Thyroid gland (tissue), 4 donors: ENCODE results near the gene TTC31. TPM values are rescaled to one million over a fixed set of nuclear protein-coding genes. Genes with fewer than 3 reads are reported as not detected.

Source experiments
- DNase-seq, 2 donors: peaks; one replicate each; pipeline ENCODE4 v3.0.0-alpha.2; 2019
- H3K27ac ChIP-seq, 3 donors: fragments of 200-600 bp; sonication (generic); 1 replicate in 2 of 3; 2 replicates in 1 of 3; pipeline ENCODE4 v1.5.1; 2016 to 2019; ENCODE audit warnings: mild to moderate bottlenecking in 1 of 3, moderate library complexity in 1 of 3
- H3K27me3 ChIP-seq: fragments of 200-600 bp; sonication (generic); one replicate; pipeline ENCODE4 v1.5.1; 2019
- H3K36me3 ChIP-seq, 2 donors: fragments of 200-600 bp; sonication (generic); one replicate each; pipeline ENCODE4 v1.5.1; 2016 to 2019
- H3K4me1 ChIP-seq, 2 donors: fragments of 200-600 bp; sonication (generic); one replicate each; pipeline ENCODE4 v1.5.1; 2017 to 2019
- H3K4me3 ChIP-seq, 3 donors: fragments of 200-600 bp; sonication (generic); replicated peaks in 1 of 3; 1 replicate in 2 of 3; 2 replicates in 1 of 3; pipeline ENCODE4 v1.5.1; 2016; ENCODE audit warnings: mild to moderate bottlenecking in 1 of 3
- H3K9me3 ChIP-seq: fragments of 200-600 bp; sonication (generic); one replicate; pipeline ENCODE4 v1.5.1; 2017
- POLR2A ChIP-seq, 2 donors: fragments of 450-650 bp; IDR thresholded peaks; one replicate each; pipeline ENCODE4 v1.6.1; 2017; ENCODE audit warnings: antibody characterized with exemption in 2 of 2, mild to moderate bottlenecking in 2 of 2, moderate library complexity in 1 of 2
- WGBS, 2 donors: methylation state at CpG; one replicate each; pipeline ENCODE4 v1.1.5; 2017; 5-methylcytosine and 5-hydroxymethylcytosine counted together
- intact Hi-C: fragments of 100-400 bp; cut with DNase I; formaldehyde crosslinking; loops from one replicate; pipeline ENCODE4 v1.15.1; 2023
- total RNA-seq, 4 donors: library from RNA; depleted of rRNA; stranded (reverse); fragments of >200 nt; gene quantifications; one replicate each; pipeline ENCODE4 v1.2.3, GENCODE V29; 2016
- TF ChIP-seq, protein P1 (sequence below), 6 experiments: fragments of 200-600 bp in 3 of 6; fragments of 450-650 bp in 3 of 6; sonication (generic) in 3 of 6; IDR thresholded peaks; one replicate each; pipeline ENCODE4 v1.5.1; 2016 to 2019; ENCODE audit warnings: antibody characterized with exemption in 6 of 6, mild to moderate bottlenecking in 2 of 6, inconsistent platforms in 1 of 6, moderate library complexity in 1 of 6

TTC31 gene
- total RNA-seq, 4 donors from 2014 or later, result 18.9 to 38.0 (median 22.4) TPM

DNA sequence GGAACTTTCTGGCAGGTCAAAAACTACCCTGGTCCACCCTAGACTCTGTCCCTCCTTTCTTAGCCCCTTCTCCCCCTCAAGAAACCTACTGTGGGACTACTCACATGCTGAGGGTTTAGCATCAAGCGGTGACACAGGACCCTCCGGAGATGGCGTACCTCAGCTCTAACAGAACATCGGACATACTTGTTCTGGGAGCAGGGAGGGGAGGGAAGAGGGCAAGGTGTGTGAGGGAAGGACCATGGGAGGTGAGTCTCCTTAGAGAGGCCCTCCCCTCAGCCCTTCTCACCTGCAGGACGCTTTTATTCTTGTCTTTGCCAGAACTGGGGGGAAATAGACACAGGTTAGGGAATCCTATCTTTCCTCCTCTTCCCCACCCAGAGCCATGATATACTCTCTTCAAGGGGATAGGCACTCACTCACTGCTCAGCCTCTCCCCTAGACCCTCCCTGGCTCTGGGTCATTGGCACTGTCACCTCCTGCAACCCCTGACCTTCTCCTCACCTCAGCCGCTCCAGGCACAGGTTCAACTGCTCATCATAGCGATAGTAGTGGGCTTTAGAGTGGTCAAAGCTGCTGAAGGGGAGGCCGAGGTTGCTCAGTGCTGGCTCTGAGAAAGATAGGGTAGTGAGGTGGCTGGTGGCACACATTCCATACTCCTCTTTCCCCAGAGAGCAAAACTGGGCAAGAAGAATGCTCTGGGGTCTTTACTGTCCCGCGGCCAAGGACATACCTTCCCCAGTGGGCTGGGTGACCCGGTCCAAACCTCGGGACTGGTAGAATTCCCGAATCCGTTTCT is 22.8 kb downstream of the TTC31 start:
- no peak for DNase-seq
- intact Hi-C loops, result no loop called here
- peak overlapping the region in 1 of 3 donors; percentile 61 for H3K4me3 ChIP-seq
- no peaks in the 10 kb centered on the region for H3K9me3 ChIP-seq
- H3K27me3 ChIP-seq, result peaks cover 7% of the 10 kb centered on the region
- H3K27ac ChIP-seq, result no peak overlapping the region
- H3K4me1 ChIP-seq, result peaks cover 24 to 33% of the 10 kb centered on the region in 2 donors
- peaks cover 11 to 12% of the 10 kb centered on the region in 2 donors for H3K36me3 ChIP-seq
- whole genome bisulfite sequencing, 2 donors, result 98% methylated on average over 14 of the region's 14 CpGs
- TF ChIP-seq, protein P1, sequence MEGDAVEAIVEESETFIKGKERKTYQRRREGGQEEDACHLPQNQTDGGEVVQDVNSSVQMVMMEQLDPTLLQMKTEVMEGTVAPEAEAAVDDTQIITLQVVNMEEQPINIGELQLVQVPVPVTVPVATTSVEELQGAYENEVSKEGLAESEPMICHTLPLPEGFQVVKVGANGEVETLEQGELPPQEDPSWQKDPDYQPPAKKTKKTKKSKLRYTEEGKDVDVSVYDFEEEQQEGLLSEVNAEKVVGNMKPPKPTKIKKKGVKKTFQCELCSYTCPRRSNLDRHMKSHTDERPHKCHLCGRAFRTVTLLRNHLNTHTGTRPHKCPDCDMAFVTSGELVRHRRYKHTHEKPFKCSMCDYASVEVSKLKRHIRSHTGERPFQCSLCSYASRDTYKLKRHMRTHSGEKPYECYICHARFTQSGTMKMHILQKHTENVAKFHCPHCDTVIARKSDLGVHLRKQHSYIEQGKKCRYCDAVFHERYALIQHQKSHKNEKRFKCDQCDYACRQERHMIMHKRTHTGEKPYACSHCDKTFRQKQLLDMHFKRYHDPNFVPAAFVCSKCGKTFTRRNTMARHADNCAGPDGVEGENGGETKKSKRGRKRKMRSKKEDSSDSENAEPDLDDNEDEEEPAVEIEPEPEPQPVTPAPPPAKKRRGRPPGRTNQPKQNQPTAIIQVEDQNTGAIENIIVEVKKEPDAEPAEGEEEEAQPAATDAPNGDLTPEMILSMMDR (IDR thresholded peaks at IDR 0.05), result no peak
- no peak for TF ChIP-seq POLR2A (IDR thresholded peaks at IDR 0.05)

GRCh38 chr2:74507145-74507925 is 24.5 kb downstream of the TTC31 start, which contains the start of gene PCGF1:
PCGF1 (minus strand) TSS chr2:74507695; CDS start chr2:74507668, 27 bp downstream.
- intact Hi-C loops, result no loop called here
- DNase-seq, result peak; percentile 100
- peaks cover 11 to 12% of the 10 kb centered on the region in 2 donors for H3K36me3 ChIP-seq
- TF ChIP-seq, protein P1 (IDR thresholded peaks at IDR 0.05), result peak in 3 of 6 experiments; percentile 11 to 35 (median 21)
- TF ChIP-seq POLR2A (IDR thresholded peaks at IDR 0.05), result peak in 1 of 2 donors; percentile 79
- WGBS, 2 donors, result 1% methylated on average over 21 to 29 of the region's 56 CpGs
- H3K27me3 ChIP-seq, result peaks cover 13% of the 10 kb centered on the region
- H3K9me3 ChIP-seq, result no peaks in the 10 kb centered on the region
- H3K4me3 ChIP-seq, result peak within 1 kb of the TSS; percentile 44 to 61 (median 54)
- peaks cover 22 to 33% of the 10 kb centered on the region in 2 donors for H3K4me1 ChIP-seq
- H3K27ac ChIP-seq, result peak within 1 kb of the TSS; percentile 96 to 98 (median 98)

- Histone ChIP-seq H3K4me3 (peak overlapping the region; percentile 3 to 61 (median 54)), H3K9me3 (no peaks in the 10 kb centered on the region), H3K27ac (peak overlapping the region; percentile 96 to 98 (median 98)), H3K36me3 (peaks cover 11 to 12% of the 10 kb centered on the region in 2 donors), H3K27me3 (peaks cover 14% of the 10 kb centered on the region), H3K4me1 (peaks cover 16 to 33% of the 10 kb centered on the region in 2 donors)
- 11 to 13% methylated on average over 30 to 36 of the region's 38 CpGs for WGBS, 2 donors
- peak in 1 of 2 donors; percentile 9 for DNase-seq
- no peak for TF ChIP-seq POLR2A (IDR thresholded peaks at IDR 0.05)
- TF ChIP-seq, protein P1 (IDR thresholded peaks at IDR 0.05), result no peak
- intact Hi-C loops, result no loop called here
Measured at GRCh38 chr2:74507926-74508520, 25.1 kb downstream of the TTC31 start.

GRCh38 chr2:74510272-74510671 is 27.4 kb downstream of the TTC31 start:
- Histone ChIP-seq H3K36me3 (peaks cover 7 to 9% of the 10 kb centered on the region in 2 donors), H3K4me1 (peaks cover 16 to 35% of the 10 kb centered on the region in 2 donors), H3K27me3 (peaks cover 37% of the 10 kb centered on the region), H3K4me3 (no peak overlapping the region), H3K27ac (no peak overlapping the region), H3K9me3 (no peaks in the 10 kb centered on the region)
- TF ChIP-seq POLR2A (IDR thresholded peaks at IDR 0.05), result no peak
- TF ChIP-seq, protein P1 (IDR thresholded peaks at IDR 0.05), result no peak
- intact Hi-C loops, result no loop called here
- 71 to 78% methylated on average over 4 of the region's 4 CpGs for WGBS, 2 donors
- DNase-seq, result no peak
